ENCODE measurements around the gene FAM170B. TPM values are rescaled to one million over a fixed set of nuclear protein-coding genes. Genes with fewer than 3 reads are reported as not detected.

Gene FAM170B
- total RNA-seq, 1 donor from 2014 or later = not detected

DNA sequence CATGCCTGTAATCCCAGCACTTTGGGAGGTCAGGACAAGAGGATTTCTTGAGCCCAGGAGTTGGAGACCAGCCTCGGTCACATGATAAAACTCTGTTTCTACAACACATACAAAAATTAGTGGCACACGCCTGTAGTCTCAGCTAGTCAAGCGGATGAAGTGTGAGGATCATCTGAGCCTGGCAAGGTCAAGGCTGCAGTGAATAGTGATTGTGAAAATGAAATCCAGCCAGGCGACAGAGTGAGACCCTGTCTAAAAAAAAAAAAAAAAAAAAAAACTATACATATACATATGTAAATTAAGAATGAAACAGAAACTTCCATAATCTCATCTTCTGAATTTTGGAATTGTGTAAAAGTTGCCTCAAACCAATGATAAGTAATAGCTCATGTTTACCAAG is 18.2 kb upstream of the FAM170B start:
- Histone ChIP-seq H3K27me3 (ENCODE audit: control insufficient read depth, insufficient read depth, low read length) (no peaks in the 10 kb centered on the region), H3K4me3 (ENCODE audit: low read depth, low read length) (no peak overlapping the region), H3K36me3 (ENCODE audit: control insufficient read depth, insufficient read depth, low read length) (no peaks in the 10 kb centered on the region)
- no peak for TF ChIP-seq CTCF (IDR thresholded peaks at IDR 0.05; ENCODE audit: insufficient read depth, low read length, poor library complexity, severe bottlenecking)
- DNase-seq (ENCODE audit: low read depth) = no peak

DNA sequence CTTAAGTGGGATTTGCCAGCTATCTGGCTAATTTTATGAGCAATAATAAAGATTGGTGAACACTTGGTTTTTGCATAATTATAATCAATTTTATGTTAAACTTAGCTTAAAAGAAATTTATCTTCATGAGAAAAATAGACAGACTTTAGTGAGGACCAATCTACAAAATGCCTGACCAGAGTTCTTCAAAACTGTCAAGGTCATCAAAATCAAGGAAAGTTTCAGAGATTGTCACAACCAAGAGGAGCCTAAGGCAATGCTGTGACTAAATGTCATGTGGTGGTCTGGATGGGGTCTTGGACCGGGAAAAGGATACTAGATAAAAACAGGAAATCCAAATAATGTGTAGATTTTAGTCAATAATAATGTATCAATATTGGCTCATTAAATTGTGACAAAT is 17.7 kb upstream of the FAM170B start:
- H3K4me3 ChIP-seq (ENCODE audit: low read depth, low read length) = no peak overlapping the region
- H3K27me3 ChIP-seq (ENCODE audit: control insufficient read depth, insufficient read depth, low read length) = no peaks in the 10 kb centered on the region
- DNase-seq (ENCODE audit: low read depth) = no peak
- no peaks in the 10 kb centered on the region for H3K36me3 ChIP-seq (ENCODE audit: control insufficient read depth, insufficient read depth, low read length)
- TF ChIP-seq CTCF (IDR thresholded peaks at IDR 0.05; ENCODE audit: insufficient read depth, low read length, poor library complexity, severe bottlenecking) = no peak

GRCh38 chr10:49151025-49151445 is 17.2 kb upstream of the FAM170B start:
- H3K4me3 ChIP-seq (ENCODE audit: low read depth, low read length) = no peak overlapping the region
- no peak for DNase-seq (ENCODE audit: low read depth)
- H3K27me3 ChIP-seq (ENCODE audit: control insufficient read depth, insufficient read depth, low read length) = no peaks in the 10 kb centered on the region
- no peak for TF ChIP-seq CTCF (IDR thresholded peaks at IDR 0.05; ENCODE audit: insufficient read depth, low read length, poor library complexity, severe bottlenecking)
- H3K36me3 ChIP-seq (ENCODE audit: control insufficient read depth, insufficient read depth, low read length) = no peaks in the 10 kb centered on the region

GRCh38 chr10:49150426-49150825 is 16.6 kb upstream of the FAM170B start:
- Histone ChIP-seq H3K36me3 (ENCODE audit: control insufficient read depth, insufficient read depth, low read length) (no peaks in the 10 kb centered on the region), H3K4me3 (ENCODE audit: low read depth, low read length) (no peak overlapping the region), H3K27me3 (ENCODE audit: control insufficient read depth, insufficient read depth, low read length) (no peaks in the 10 kb centered on the region)
- no peak for TF ChIP-seq CTCF (IDR thresholded peaks at IDR 0.05; ENCODE audit: insufficient read depth, low read length, poor library complexity, severe bottlenecking)
- DNase-seq (ENCODE audit: low read depth) = no peak

DNA sequence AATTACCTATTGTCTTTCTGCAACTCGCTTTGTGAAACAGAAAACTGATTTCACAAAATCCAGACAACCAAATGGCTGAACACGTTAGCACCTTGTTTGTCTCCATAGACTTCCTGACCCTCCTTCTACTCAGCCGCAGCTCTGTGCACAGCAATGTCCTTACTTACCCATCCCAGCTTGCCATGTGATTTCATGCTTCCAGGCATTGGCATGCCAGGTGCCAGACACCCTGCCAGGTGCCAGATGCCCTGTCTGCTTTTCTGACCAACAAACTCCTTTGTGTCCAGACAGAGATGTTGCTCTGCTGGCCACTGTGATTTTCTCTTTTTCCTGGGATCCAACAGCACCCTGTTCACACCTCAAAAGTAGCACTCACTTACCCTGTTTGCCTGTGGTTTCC is 16.1 kb upstream of the FAM170B start:
- no peak for DNase-seq (ENCODE audit: low read depth)
- H3K27me3 ChIP-seq (ENCODE audit: control insufficient read depth, insufficient read depth, low read length) = no peaks in the 10 kb centered on the region
- H3K4me3 ChIP-seq (ENCODE audit: low read depth, low read length) = no peak overlapping the region
- no peaks in the 10 kb centered on the region for H3K36me3 ChIP-seq (ENCODE audit: control insufficient read depth, insufficient read depth, low read length)
- no peak for TF ChIP-seq CTCF (IDR thresholded peaks at IDR 0.05; ENCODE audit: insufficient read depth, low read length, poor library complexity, severe bottlenecking)

- no peak for TF ChIP-seq CTCF (IDR thresholded peaks at IDR 0.05; ENCODE audit: insufficient read depth, low read length, poor library complexity, severe bottlenecking)
- DNase-seq (ENCODE audit: low read depth) = no peak
- Histone ChIP-seq H3K4me3 (ENCODE audit: low read depth, low read length) (no peak overlapping the region), H3K27me3 (ENCODE audit: control insufficient read depth, insufficient read depth, low read length) (no peaks in the 10 kb centered on the region), H3K36me3 (ENCODE audit: control insufficient read depth, insufficient read depth, low read length) (no peaks in the 10 kb centered on the region)
These were observed 10.4 kb upstream of the FAM170B start for GRCh38 chr10:49144058-49144720.
